HG02623 (cell line): ENCODE results near the gene NALCN.

Source experiments
- ATAC-seq: cut with Tn5 transposase; IDR thresholded peaks from one replicate; pipeline ENCODE4 v1.9.1; 2021; ENCODE audit warnings: moderate library complexity; ENCODE audit not compliant: unreplicated experiment

The NALCN gene

GRCh38 chr13:101140087-101140770, 276.1 kb downstream of the NALCN start:
- ATAC-seq = no peak

- no peak for ATAC-seq
Measured at GRCh38 chr13:101139081-101139480, 277.2 kb downstream of the NALCN start.

GRCh38 chr13:101127741-101128353, 288.5 kb downstream of the NALCN start:
- ATAC-seq = peak; percentile 85

DNA sequence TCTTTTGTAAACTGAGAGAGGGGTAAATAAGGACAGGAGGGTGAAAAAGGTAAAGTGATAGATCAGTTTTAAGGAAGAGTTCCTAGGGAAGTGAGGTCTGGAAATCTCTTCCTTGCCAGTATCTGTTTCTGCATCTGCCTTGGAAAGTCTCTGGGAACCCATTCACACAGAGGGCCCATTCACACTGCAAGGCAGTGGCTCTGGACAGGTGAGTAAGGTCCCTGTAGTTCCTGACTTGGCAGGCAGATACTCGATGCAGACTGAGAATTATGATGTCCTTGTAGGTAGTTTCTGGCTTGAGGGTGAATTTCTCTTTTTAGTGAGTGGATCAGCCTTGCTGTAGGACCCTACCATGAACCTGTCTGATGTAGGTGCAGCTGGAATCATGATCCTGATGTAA, 293.3 kb downstream of the NALCN start:
- no peak for ATAC-seq

DNA sequence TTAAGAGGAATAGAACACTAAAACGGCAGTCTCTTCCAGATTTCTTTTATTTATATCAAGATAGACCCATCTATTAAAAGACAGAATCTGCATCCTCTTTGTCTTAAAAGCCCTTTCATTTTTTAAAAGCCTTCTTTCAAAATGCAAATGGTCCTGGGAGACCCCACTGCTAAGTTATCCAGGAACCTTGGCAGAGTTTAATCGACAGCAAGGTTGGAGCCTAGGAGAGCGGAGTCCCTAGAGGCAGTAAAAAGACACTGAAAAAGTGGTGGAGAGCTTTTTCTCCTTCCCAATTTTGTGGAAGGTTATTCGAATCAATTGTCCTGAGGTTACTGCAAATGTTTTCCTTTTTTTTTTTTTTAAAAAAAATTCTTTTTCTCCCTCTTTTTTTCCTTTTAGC, 294.7 kb downstream of the NALCN start:
- no peak for ATAC-seq

DNA sequence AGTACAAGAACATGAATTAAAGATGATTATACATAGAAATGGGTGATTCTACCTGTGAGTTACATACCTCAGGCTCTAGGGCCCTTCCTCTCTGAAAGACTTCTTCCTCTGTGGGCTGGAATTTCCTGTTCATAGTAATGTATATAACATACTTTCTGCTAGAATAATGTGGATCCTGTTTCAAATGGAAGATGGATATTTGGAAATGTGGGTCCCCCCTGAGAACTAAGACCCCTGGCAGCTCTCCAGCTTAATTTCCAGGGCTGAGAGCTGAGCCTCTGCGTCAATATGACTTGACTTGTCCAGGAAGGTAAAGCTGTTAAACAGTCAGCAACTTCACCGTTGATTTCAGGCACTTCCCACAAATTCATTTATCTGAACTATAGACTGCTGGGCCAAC, 296.3 kb downstream of the NALCN start:
- ATAC-seq = no peak

DNA sequence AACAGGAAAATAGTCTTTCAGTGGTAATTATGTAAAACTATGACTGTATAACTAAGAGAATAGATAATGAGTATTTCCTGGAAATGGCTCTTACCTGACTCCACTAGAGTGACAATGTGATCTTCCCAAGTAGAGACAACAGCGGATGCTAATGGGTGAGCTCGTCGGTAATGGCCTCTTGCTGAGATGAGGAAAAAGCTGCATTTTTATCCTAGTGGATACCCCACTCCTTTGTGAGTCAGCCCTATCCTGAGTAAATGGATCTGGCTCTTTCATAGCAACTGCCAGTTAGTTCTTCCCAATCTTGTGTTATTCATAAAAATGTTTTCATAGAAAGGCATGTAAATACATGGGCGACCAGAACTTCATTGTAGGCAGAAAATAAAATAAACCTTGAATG, 299.5 kb downstream of the NALCN start:
- ATAC-seq = no peak

DNA sequence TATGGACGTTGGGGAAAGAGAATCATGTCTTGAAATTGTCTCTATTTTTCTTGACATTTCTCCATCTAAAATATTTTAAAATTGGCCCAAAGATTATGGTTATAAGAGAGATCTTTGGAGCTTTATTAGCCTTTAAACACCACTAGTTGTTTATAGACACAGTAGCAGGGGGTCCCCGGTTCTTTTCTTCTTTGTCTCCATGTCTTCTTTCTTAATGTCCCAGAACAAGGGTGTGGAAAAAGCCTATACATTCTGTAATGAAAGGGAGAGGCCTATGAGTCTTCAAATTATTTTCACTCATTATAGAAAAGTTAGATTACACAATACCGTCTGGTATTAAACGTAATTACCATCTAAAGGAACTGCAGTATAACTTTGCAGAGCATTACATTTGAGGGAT, 300.0 kb downstream of the NALCN start:
- no peak for ATAC-seq

- ATAC-seq = no peak
Measured at GRCh38 chr13:101115762-101116171, 300.5 kb downstream of the NALCN start.

GRCh38 chr13:101111894-101112293, 304.4 kb downstream of the NALCN start:
- no peak for ATAC-seq

- ATAC-seq = no peak
Measured at GRCh38 chr13:101109005-101109404, 307.3 kb downstream of the NALCN start.

DNA sequence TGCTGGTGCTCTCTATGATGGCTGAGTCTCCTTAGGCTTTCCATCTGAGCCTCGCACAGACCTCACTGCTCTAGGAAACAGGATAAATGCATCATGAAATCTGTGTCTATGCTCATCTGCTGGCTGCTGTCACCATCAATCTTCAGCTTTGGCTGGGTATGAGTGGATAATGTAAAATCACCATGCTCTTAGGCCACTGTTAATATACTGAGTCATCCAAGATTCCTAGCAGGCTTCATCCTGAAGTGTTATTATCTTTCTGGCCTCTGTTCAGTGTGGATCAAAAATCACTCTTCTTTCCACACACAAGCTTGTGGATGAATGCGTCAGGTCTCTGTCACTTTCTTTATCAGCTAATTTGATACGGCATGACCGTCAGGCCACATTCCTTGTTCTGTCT, 317.4 kb downstream of the NALCN start:
- no peak for ATAC-seq

DNA sequence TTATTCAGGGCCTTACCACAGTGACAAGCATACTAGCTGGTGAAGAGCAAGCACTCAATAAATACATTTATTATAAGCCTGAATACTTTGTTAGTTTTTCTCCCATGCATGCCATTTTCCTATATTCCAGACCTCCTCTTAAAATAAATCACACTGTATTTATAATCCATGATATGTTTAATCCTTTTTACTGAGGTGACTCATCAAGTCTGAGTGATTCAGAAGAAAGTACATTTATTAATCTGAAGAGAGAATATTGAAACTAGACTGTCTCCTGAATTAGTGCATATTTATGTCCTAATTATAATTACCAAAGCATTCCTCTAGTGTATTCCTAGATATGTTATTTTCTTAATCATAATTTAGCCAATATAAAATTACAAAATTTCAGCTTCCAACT, 323.3 kb downstream of the NALCN start:
- ATAC-seq = no peak

DNA sequence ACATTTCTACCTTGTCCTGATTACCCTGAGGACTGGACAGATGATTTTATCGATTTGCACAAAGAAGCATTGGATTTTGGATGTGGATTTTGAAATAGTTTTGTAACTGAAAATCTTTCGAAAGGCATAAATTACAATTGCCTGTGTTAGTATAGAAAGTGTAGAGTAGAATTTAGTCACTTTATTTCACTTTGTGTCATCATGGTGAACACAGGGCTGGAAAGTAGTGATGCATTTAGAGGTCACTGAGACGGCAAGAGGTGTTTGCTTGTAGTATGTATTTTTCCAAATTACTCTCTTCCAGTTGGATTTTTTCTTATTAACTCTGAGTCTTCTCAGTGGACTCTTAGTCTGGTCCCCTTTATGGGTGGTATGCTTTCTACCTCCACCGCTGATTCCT, 326.0 kb downstream of the NALCN start:
- no peak for ATAC-seq

- ATAC-seq = no peak
Measured at GRCh38 chr13:101085551-101085950, 330.8 kb downstream of the NALCN start.

GRCh38 chr13:101082441-101082840, 333.9 kb downstream of the NALCN start:
- no peak for ATAC-seq

GRCh38 chr13:101080616-101081015, 335.7 kb downstream of the NALCN start:
- ATAC-seq = no peak

GRCh38 chr13:101065329-101065728, 351.0 kb downstream of the NALCN start:
- ATAC-seq = no peak

DNA sequence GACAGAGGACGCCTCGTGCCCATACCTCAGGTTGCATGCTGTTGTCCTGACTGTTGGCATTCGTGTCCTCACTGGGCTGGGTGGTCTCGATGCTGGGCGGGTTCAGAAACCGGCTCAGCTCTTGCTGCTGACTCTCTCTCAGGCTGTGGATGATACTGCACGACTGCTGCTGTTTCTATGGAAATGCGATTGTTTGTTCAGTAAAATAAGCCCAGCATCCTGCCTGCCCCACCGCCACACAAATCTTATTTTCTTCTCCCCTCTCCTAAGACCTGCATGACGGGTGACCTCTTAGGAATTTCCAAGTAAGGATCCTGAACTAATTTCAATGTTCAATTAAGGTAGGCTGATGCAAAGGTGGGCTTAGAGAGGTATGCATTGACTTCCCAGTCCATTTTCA, 356.5 kb downstream of the NALCN start:
- no peak for ATAC-seq

- ATAC-seq = no peak
Measured at GRCh38 chr13:101058841-101059240, 357.5 kb downstream of the NALCN start.

- no peak for ATAC-seq
Measured at GRCh38 chr13:101053301-101054093, 362.8 kb downstream of the NALCN start.
